ENCODE measurements around the gene TCFL5. TPM values are rescaled to one million over a fixed set of nuclear protein-coding genes. Genes with fewer than 3 reads are reported as not detected.

Gene TCFL5
- total RNA-seq, 1 experiment from 2014 or later, result 23.0 TPM

- DNase-seq (ENCODE audit: low spot score), result peak; percentile 75
- in situ Hi-C loops (cut with HindIII; ENCODE audit: low sequenced_read_pairs), result no loop called here
Measured at GRCh38 chr20:62898093-62898964, 36.7 kb upstream of the TCFL5 start.

- in situ Hi-C loops (cut with HindIII; ENCODE audit: low sequenced_read_pairs), result no loop called here
- DNase-seq (ENCODE audit: low spot score), result no peak
Measured at GRCh38 chr20:62897666-62898065, 36.0 kb upstream of the TCFL5 start.

GRCh38 chr20:62896526-62896925, 34.9 kb upstream of the TCFL5 start:
- DNase-seq (ENCODE audit: low spot score), result peak; percentile 69
- in situ Hi-C loops (cut with HindIII; ENCODE audit: low sequenced_read_pairs), result no loop called here

GRCh38 chr20:62895539-62895938, 33.9 kb upstream of the TCFL5 start:
- DNase-seq (ENCODE audit: low spot score), result no peak
- in situ Hi-C loops (cut with HindIII; ENCODE audit: low sequenced_read_pairs), result no loop called here

GRCh38 chr20:62894261-62894660, 32.6 kb upstream of the TCFL5 start:
- DNase-seq (ENCODE audit: low spot score), result no peak
- in situ Hi-C loops (cut with HindIII; ENCODE audit: low sequenced_read_pairs), result no loop called here

- no peak for DNase-seq (ENCODE audit: low spot score)
- in situ Hi-C loops (cut with HindIII; ENCODE audit: low sequenced_read_pairs), result no loop called here
Measured at GRCh38 chr20:62893700-62894099, 32.1 kb upstream of the TCFL5 start.

GRCh38 chr20:62892348-62893304, 31.0 kb upstream of the TCFL5 start:
- DNase-seq (ENCODE audit: low spot score), result no peak
- in situ Hi-C loops (cut with HindIII; ENCODE audit: low sequenced_read_pairs), result no loop called here

- no peak for DNase-seq (ENCODE audit: low spot score)
- in situ Hi-C loops (cut with HindIII; ENCODE audit: low sequenced_read_pairs), result no loop called here
Measured at GRCh38 chr20:62891111-62891510, 29.5 kb upstream of the TCFL5 start.

GRCh38 chr20:62890444-62890843, 28.8 kb upstream of the TCFL5 start:
- in situ Hi-C loops (cut with HindIII; ENCODE audit: low sequenced_read_pairs), result no loop called here

GRCh38 chr20:62889871-62890270, 28.2 kb upstream of the TCFL5 start:
- no peak for DNase-seq (ENCODE audit: low spot score)
- in situ Hi-C loops (cut with HindIII; ENCODE audit: low sequenced_read_pairs), result no loop called here

More at GRCh38 chr20:62890444-62890843, 28.8 kb upstream of the TCFL5 start:
- DNase-seq (ENCODE audit: low spot score), result no peak

GRCh38 chr20:62889411-62889810, 27.8 kb upstream of the TCFL5 start:
- in situ Hi-C loops (cut with HindIII; ENCODE audit: low sequenced_read_pairs), result no loop called here
- DNase-seq (ENCODE audit: low spot score), result no peak

GRCh38 chr20:62888910-62889309, 27.3 kb upstream of the TCFL5 start:
- in situ Hi-C loops (cut with HindIII; ENCODE audit: low sequenced_read_pairs), result no loop called here
- DNase-seq (ENCODE audit: low spot score), result no peak

GRCh38 chr20:62888406-62888805, 26.8 kb upstream of the TCFL5 start:
- in situ Hi-C loops (cut with HindIII; ENCODE audit: low sequenced_read_pairs), result no loop called here
- DNase-seq (ENCODE audit: low spot score), result no peak

GRCh38 chr20:62887860-62888239, 26.2 kb upstream of the TCFL5 start:
- in situ Hi-C loops (cut with HindIII; ENCODE audit: low sequenced_read_pairs), result no loop called here
- DNase-seq (ENCODE audit: low spot score), result no peak

- DNase-seq (ENCODE audit: low spot score), result no peak
Measured at GRCh38 chr20:62887152-62887859, 25.7 kb upstream of the TCFL5 start.

GRCh38 chr20:62886709-62887058, 25.1 kb upstream of the TCFL5 start:
- no peak for DNase-seq (ENCODE audit: low spot score)
- in situ Hi-C loops (cut with HindIII; ENCODE audit: low sequenced_read_pairs), result no loop called here

More at GRCh38 chr20:62887152-62887859, 25.7 kb upstream of the TCFL5 start:
- in situ Hi-C loops (cut with HindIII; ENCODE audit: low sequenced_read_pairs), result no loop called here

GRCh38 chr20:62885896-62886708, 24.5 kb upstream of the TCFL5 start:
- in situ Hi-C loops (cut with HindIII; ENCODE audit: low sequenced_read_pairs), result no loop called here
- DNase-seq (ENCODE audit: low spot score), result no peak

GRCh38 chr20:62885046-62885895, 23.6 kb upstream of the TCFL5 start:
- DNase-seq (ENCODE audit: low spot score), result no peak
- in situ Hi-C loops (cut with HindIII; ENCODE audit: low sequenced_read_pairs), result no loop called here
